HCT116 (cell line): ENCODE results near the gene FKBP6. TPM values are rescaled to one million over a fixed set of nuclear protein-coding genes. Genes with fewer than 3 reads are reported as not detected.

ENCODE experiments used
- ATAC-seq: fragments of 200-7000 bp; cut with Tn5 transposase; 2 replicates; pipeline ENCODE4 v1.9.1; 2020; ENCODE audit warnings: mild to moderate bottlenecking, moderate library complexity
- BruUV-seq: library from RNA; stranded (reverse); fragments of 400-500 nt; replicated peaks from 2 replicates; lab custom pipeline; 2021; lab: Mats Ljungman, UMichigan
- CTCF ChIA-PET: fragments of 300-600 bp; sonication (Branson Sonifier 250); formaldehyde crosslinking; loops from one replicate; lab custom pipeline; 2021; ENCODE audit warnings: antibody characterized with exemption; lab: Charles Lee
- POLR2A ChIA-PET: fragments of 300-600, 350-600 bp; sonication (Branson Sonifier 250); formaldehyde crosslinking; loops from one replicate; lab custom pipeline; 2021; ENCODE audit warnings: antibody characterized with exemption; lab: Charles Lee
- RAD21 ChIA-PET, 2 experiments: fragments of 300-600 bp; sonication (Branson Sonifier 250); formaldehyde crosslinking; loops; one replicate each; lab custom pipeline; 2023; ENCODE audit warnings: low total read pairs in 2 of 2; ENCODE audit not compliant: uncharacterized antibody in 2 of 2, unreplicated experiment in 2 of 2, low non-redundant PET in 1 of 2; lab: Charles Lee
- DNase-seq: peaks from one replicate; pipeline ENCODE4 v3.0.0-alpha.2; 2010; ENCODE audit warnings: low read depth, low spot score
- H2AFZ ChIP-seq: fragments of 200-600 bp; shearing (Covaris generic), sonication (generic); 2 replicates; pipeline ENCODE4 v1.6.1; 2017; ENCODE audit warnings: low read depth, mixed run types, mixed read lengths, antibody characterized with exemption, low read length; ENCODE audit not compliant: poor library complexity, severe bottlenecking
- H3K27ac ChIP-seq: 2 replicates; pipeline ENCODE4 v1.5.1; 2012; ENCODE audit warnings: low read depth, low read length
- H3K27me3 ChIP-seq: fragments of 200-600 bp; sonication (generic); 2 replicates; pipeline ENCODE4 v1.6.1; 2016; ENCODE audit warnings: mixed run types, low read length, mixed read lengths; ENCODE audit not compliant: insufficient read depth
- H3K36me3 ChIP-seq, 2 experiments: fragments of 200-500 bp in 1 of 2; fragments of 200-600 bp in 1 of 2; sonication (Bioruptor generic) in 1 of 2; sonication (generic) in 1 of 2; 2 replicates each; pipeline versions ENCODE4 v1.5.1 to v1.6.1; 2014 to 2016; ENCODE audit warnings: low read length in 2 of 2, inconsistent platforms in 1 of 2, mixed read lengths in 1 of 2, mixed run types in 1 of 2; ENCODE audit not compliant: insufficient read depth in 2 of 2, control insufficient read depth in 1 of 2
- H3K4me1 ChIP-seq, 2 experiments: fragments of 200-600 bp in 1 of 2; sonication (generic) in 1 of 2; 2 replicates each; pipeline versions ENCODE4 v1.5.1 to v1.6.1; 2012 to 2017; ENCODE audit warnings: low read length in 2 of 2, inconsistent platforms in 1 of 2, mild to moderate bottlenecking in 1 of 2, mixed read lengths in 1 of 2, mixed run types in 1 of 2, moderate library complexity in 1 of 2; ENCODE audit not compliant: insufficient read depth in 2 of 2, control insufficient read depth in 1 of 2
- H3K4me2 ChIP-seq: fragments of 200-600 bp; sonication (generic); 2 replicates; pipeline ENCODE4 v1.6.1; 2017; ENCODE audit warnings: mixed run types, low read length, mixed read lengths
- H3K4me3 ChIP-seq, 2 experiments: fragments of 200-600 bp in 1 of 2; sonication (generic) in 1 of 2; replicated peaks in 1 of 2; 2 replicates each; pipeline ENCODE4 v1.5.1; 2011 to 2016; ENCODE audit warnings: low read length in 2 of 2, control low read depth in 1 of 2, low read depth in 1 of 2, mild to moderate bottlenecking in 1 of 2, mixed read lengths in 1 of 2, mixed run types in 1 of 2
- H3K79me2 ChIP-seq: fragments of 200-600 bp; sonication (generic); 2 replicates; pipeline ENCODE4 v1.6.1; 2017; ENCODE audit warnings: mild to moderate bottlenecking, mixed run types, low read length, moderate library complexity, mixed read lengths; ENCODE audit not compliant: insufficient read depth
- H3K9ac ChIP-seq: fragments of 200-600 bp; sonication (generic); 2 replicates; pipeline ENCODE4 v1.6.1; 2016; ENCODE audit warnings: low read length, mixed read lengths
- H3K9me2 ChIP-seq: fragments of 200-600 bp; sonication (generic), shearing (Covaris generic); 2 replicates; pipeline ENCODE4 v1.6.1; 2017; ENCODE audit warnings: mixed run types, mild to moderate bottlenecking, moderate library complexity; ENCODE audit not compliant: insufficient read depth
- H3K9me3 ChIP-seq, 2 experiments: fragments of 200-500 bp in 1 of 2; fragments of 200-600 bp in 1 of 2; sonication (Bioruptor generic) in 1 of 2; sonication (generic) in 1 of 2; 2 replicates each; pipeline ENCODE4 v1.6.1; 2014 to 2017; ENCODE audit warnings: low read length in 2 of 2, mixed read lengths in 2 of 2, inconsistent platforms in 1 of 2, low read depth in 1 of 2, mild to moderate bottlenecking in 1 of 2, mixed run types in 1 of 2, moderate library complexity in 1 of 2; ENCODE audit not compliant: control insufficient read depth in 1 of 2, insufficient read depth in 1 of 2
- H4K20me1 ChIP-seq: fragments of 200-600 bp; sonication (generic), shearing (Covaris generic); 2 replicates; pipeline ENCODE4 v1.6.1; 2017; ENCODE audit warnings: mixed run types, mild to moderate bottlenecking, moderate library complexity; ENCODE audit not compliant: insufficient read depth
- EZH2phosphoT487 ChIP-seq: fragments of 200-600 bp; IDR thresholded peaks from 2 replicates; pipeline ENCODE4 v1.6.1; 2018; ENCODE audit warnings: antibody characterized with exemption, borderline replicate concordance
- FOSL1 ChIP-seq: IDR thresholded peaks from 2 replicates; pipeline ENCODE4 v1.6.1; 2012; ENCODE audit warnings: low read depth
- JUND ChIP-seq: IDR thresholded peaks from 2 replicates; pipeline ENCODE4 v1.6.1; 2012
- MAX ChIP-seq: IDR thresholded peaks from 2 replicates; pipeline ENCODE4 v1.6.1; 2012
- SIN3A ChIP-seq: IDR thresholded peaks from 2 replicates; pipeline ENCODE4 v1.6.1; 2012; ENCODE audit warnings: low read depth
- SRF ChIP-seq: IDR thresholded peaks from 2 replicates; pipeline ENCODE4 v1.6.1; 2012; ENCODE audit warnings: low read depth
- ZBTB33 ChIP-seq: IDR thresholded peaks from 2 replicates; pipeline ENCODE4 v1.6.1; 2011; ENCODE audit warnings: mild to moderate bottlenecking, low read length, moderate library complexity; ENCODE audit not compliant: insufficient replicate concordance; ENCODE audit errors: extremely low read depth
- ZFX ChIP-seq: fragments of 450-650 bp; IDR thresholded peaks from 2 replicates; pipeline ENCODE4 v1.6.1; 2017
- ZNF274 ChIP-seq: fragments of 200-500 bp; sonication (Bioruptor generic); IDR thresholded peaks from 2 replicates; pipeline ENCODE4 v1.6.1; 2014; ENCODE audit warnings: mild to moderate bottlenecking, low read depth, low read length, inconsistent platforms
- intact Hi-C: fragments of 100-400 bp; cut with micrococcal nuclease; formaldehyde crosslinking; loops from 2 replicates; pipeline ENCODE4 v1.10.0; 2022
- total RNA-seq: library from RNA; stranded (reverse); gene quantifications from one replicate; pipeline ENCODE4 v1.2.1, GENCODE V29; 2021; ENCODE audit not compliant: unreplicated experiment

The FKBP6 gene
- total RNA-seq, 1 experiment from 2014 or later = not detected

GRCh38 chr7:73307436-73307835 is 20.5 kb upstream of the FKBP6 start:
- Histone ChIP-seq H3K27me3 (no peaks in the 10 kb centered on the region), H3K27ac (no peak overlapping the region), H3K79me2 (peaks cover 31% of the 10 kb centered on the region), H3K4me2 (peak overlapping the region; percentile 89), H3K9ac (peak overlapping the region; percentile 81), H3K9me2 (no peaks in the 10 kb centered on the region), H3K4me1 (peaks cover 9 to 36% of the 10 kb centered on the region in 2 experiments), H3K9me3 (no peaks in the 10 kb centered on the region), H3K4me3 (peak overlapping the region; percentile 68 to 93), H3K36me3 (peaks cover 9 to 19% of the 10 kb centered on the region in 2 experiments; a peak in 3 of 4 replicates), H2AFZ (no peak overlapping the region), H4K20me1 (no peaks in the 10 kb centered on the region)
- POLR2A ChIA-PET = interaction anchor here (0.6 kb wide), 1 partner anchor 1318 kb away, joined by 3 read pairs; no protein-coding TSS in a partner anchor
- no TSS peak for BruUV-seq
- CTCF ChIA-PET = no interaction called here
- no peak for ATAC-seq
- RAD21 ChIA-PET = interaction anchor here in 1 of 2 experiments (0.6 kb wide), 1 partner anchor 146 kb away, joined by 4 read pairs; no protein-coding TSS in a partner anchor
- intact Hi-C loops = no loop called here
- TF ChIP-seq JUND = no peak
- no peak for TF ChIP-seq ZNF274
- no peak for TF ChIP-seq MAX
- no peak for TF ChIP-seq SIN3A
- TF ChIP-seq FOSL1 = no peak
- no peak for TF ChIP-seq SRF
- DNase-seq = no peak

- Histone ChIP-seq H3K4me2 (peak overlapping the region; percentile 89), H3K9me3 (no peaks in the 10 kb centered on the region), H3K9me2 (no peaks in the 10 kb centered on the region), H3K4me1 (peaks cover 9 to 36% of the 10 kb centered on the region in 2 experiments), H3K27ac (peak overlapping the region; percentile 68), H3K4me3 (peak overlapping the region; percentile 68 to 93), H3K9ac (peak overlapping the region; percentile 81), H3K79me2 (peaks cover 31% of the 10 kb centered on the region), H3K27me3 (no peaks in the 10 kb centered on the region), H4K20me1 (no peaks in the 10 kb centered on the region), H2AFZ (no peak overlapping the region), H3K36me3 (peaks cover 9 to 19% of the 10 kb centered on the region in 2 experiments; a peak in 3 of 4 replicates)
- ChIA-PET POLR2A (no interaction called here), CTCF (no interaction called here), RAD21 (interaction anchor here in 1 of 2 experiments (0.7 kb wide), 1 partner anchor 115 kb away, joined by 4 read pairs; no protein-coding TSS in a partner anchor)
- intact Hi-C loops = no loop called here
- TF ChIP-seq MAX = no peak
- no peak for TF ChIP-seq ZBTB33
- TF ChIP-seq EZH2phosphoT487 = no peak
- TF ChIP-seq ZFX = 0 out of 2 replicates have a peak, but pooled peaks have one; percentile 22
- no peak for TF ChIP-seq FOSL1
- ATAC-seq = peak; percentile 56
- BruUV-seq = TSS peak; percentile 63
- no peak for DNase-seq
Measured at GRCh38 chr7:73308074-73308664, 19.8 kb upstream of the FKBP6 start.
